K562 (cell line): Measurements from ENCODE around the gene INHBE. TPM values are rescaled to one million over a fixed set of nuclear protein-coding genes. Genes with fewer than 3 reads are reported as not detected.

ENCODE experiments used
- ARID1B ChIP-seq: fragments of 450-650 bp; IDR thresholded peaks from 2 replicates; pipeline ENCODE4 v1.6.1; 2016; ENCODE audit warnings: antibody characterized with exemption, mild to moderate bottlenecking, inconsistent platforms
- ARID3B ChIP-seq: fragments of 250-450 bp; sonication (Bioruptor Pico); IDR thresholded peaks from 2 replicates; pipeline ENCODE4 v1.4.0; 2020; ENCODE audit warnings: borderline replicate concordance
- CHCHD3 ChIP-seq: fragments of 250-450 bp; sonication (Bioruptor Pico); IDR thresholded peaks from 2 replicates; pipeline ENCODE4 v2.1.2; 2022; ENCODE audit warnings: mild to moderate bottlenecking
- ELK3 ChIP-seq: fragments of 450-650 bp; formaldehyde crosslinking; IDR thresholded peaks from 2 replicates; pipeline ENCODE4 v1.4.0; 2020; ENCODE audit warnings: mild to moderate bottlenecking
- EZH2 ChIP-seq: IDR thresholded peaks from 2 replicates; pipeline ENCODE4 v1.6.1; 2012; ENCODE audit warnings: low read depth, mild to moderate bottlenecking, inconsistent platforms, low read length, borderline replicate concordance
- FOXK1 ChIP-seq: sonication (generic); formaldehyde crosslinking; IDR thresholded peaks from 2 replicates; pipeline ENCODE4 v1.8.0; 2022; ENCODE audit warnings: missing genetic modification reagents, mild to moderate bottlenecking, borderline replicate concordance
- HDAC1 ChIP-seq, 2 experiments: fragments of 450-650 bp; IDR thresholded peaks; 2 replicates each; pipeline ENCODE4 v1.6.1; 2016 to 2017; ENCODE audit warnings: inconsistent platforms in 1 of 2, mild to moderate bottlenecking in 1 of 2, moderate library complexity in 1 of 2
- L3MBTL2 ChIP-seq: fragments of 450-650 bp; IDR thresholded peaks from 2 replicates; pipeline ENCODE4 v1.6.1; 2016; ENCODE audit warnings: mild to moderate bottlenecking, moderate library complexity
- MNT ChIP-seq, 2 experiments: fragments of 450-650 bp; conservative IDR thresholded peaks; 2 replicates each; pipeline ENCODE4 v1.6.1; 2017; ENCODE audit warnings: mild to moderate bottlenecking in 2 of 2, moderate library complexity in 2 of 2
- MXI1 ChIP-seq: IDR thresholded peaks from 2 replicates; pipeline ENCODE4 v1.6.1; 2011; ENCODE audit warnings: low read depth, mild to moderate bottlenecking, improper control_type of control experiment, low read length
- NCOR1 ChIP-seq: fragments of 450-650 bp; IDR thresholded peaks from 2 replicates; pipeline ENCODE4 v1.6.1; 2016; ENCODE audit warnings: mild to moderate bottlenecking, moderate library complexity
- NONO ChIP-seq, 2 experiments: fragments of 200-400 bp in 1 of 2; fragments of 450-650 bp in 1 of 2; formaldehyde crosslinking in 1 of 2; IDR thresholded peaks; 2 replicates each; pipeline ENCODE4 v1.6.1; 2017; ENCODE audit warnings: low read depth in 2 of 2, mild to moderate bottlenecking in 2 of 2, moderate library complexity in 2 of 2, low read length in 1 of 2
- RBFOX2 ChIP-seq: fragments of 200-400 bp; formaldehyde crosslinking; IDR thresholded peaks from 2 replicates; pipeline ENCODE4 v1.6.1; 2017; ENCODE audit warnings: low read depth, mild to moderate bottlenecking, low read length, moderate library complexity
- RNF2 ChIP-seq: sonication (generic); IDR thresholded peaks from 2 replicates; pipeline ENCODE4 v1.6.1; 2016
- TAL1 ChIP-seq: fragments of 450-650 bp; IDR thresholded peaks from 2 replicates; pipeline ENCODE4 v1.6.1; 2016; ENCODE audit warnings: mild to moderate bottlenecking
- THRB ChIP-seq: fragments of 450-650 bp; formaldehyde crosslinking; conservative IDR thresholded peaks from 2 replicates; pipeline ENCODE4 v1.4.0; 2022; ENCODE audit warnings: mild to moderate bottlenecking, missing genetic modification characterization
- ZNF24 ChIP-seq: fragments of 450-650 bp; IDR thresholded peaks from 2 replicates; pipeline ENCODE4 v1.6.1; 2016
- ZNF444 ChIP-seq: fragments of 250-450 bp; sonication (Bioruptor Pico); IDR thresholded peaks from 2 replicates; pipeline ENCODE4 v1.4.0; 2020; ENCODE audit warnings: mild to moderate bottlenecking, moderate library complexity
- ZNF518B ChIP-seq: fragments of 250-450 bp; sonication (Bioruptor Pico); IDR thresholded peaks from 2 replicates; pipeline ENCODE4 v1.5.0; 2021; ENCODE audit warnings: mild to moderate bottlenecking, moderate library complexity
- ZNF766 ChIP-seq: fragments of 200-800 bp; sonication (Bioruptor generic); conservative IDR thresholded peaks from 2 replicates; pipeline ENCODE4 v1.6.1; 2016; ENCODE audit warnings: missing genetic modification characterization, missing compliant biosample characterization
- polyA plus RNA-seq, 8 experiments: library from polyadenylated mRNA; depleted of rRNA in 4 of 8; stranded (reverse) in 5 of 8; unstranded in 3 of 8; fragments of >200 nt; fragmentation: Nextera tagmentation in 2 of 8; fragmentation: Illumina TruSeq in 1 of 8; extraction: Ambion mirVana in 2 of 8; extraction: Trizol in 1 of 8; gene quantifications; 2 replicates each; pipeline versions ENCODE4 v1.2.1 to v1.2.3, GENCODE V29; 2011 to 2014; ENCODE audit warnings: inconsistent platforms in 1 of 8, missing spikeins in 1 of 8
- total RNA-seq, 7 experiments: library from RNA; depleted of rRNA in 6 of 7; stranded (reverse); fragments of >200 nt in 6 of 7; fragmentation: Illumina TruSeq in 2 of 7; extraction: Trizol in 2 of 7; gene quantifications; 2 replicates each; pipeline versions ENCODE4 v1.2.1 to v1.2.3, GENCODE V29; 2011 to 2021; ENCODE audit warnings: low replicate concordance in 1 of 7

INHBE gene
- total and polyA plus RNA-seq, 9 of the 15 experiments (the other 6 are each of a cell fraction or from before 2014, with no cell fraction given), result 0.94 to 9.9 (median 7.3) TPM

- no peak for TF ChIP-seq ARID3B (CRISPR knock-in tag)
- TF ChIP-seq RBFOX2, result 0 out of 2 replicates have a peak, but pooled peaks have one; percentile 7
- no peak for TF ChIP-seq EZH2
- no peak for TF ChIP-seq ZNF444
- no peak for TF ChIP-seq RNF2
- TF ChIP-seq MNT (conservative IDR thresholded peaks at IDR 0.05), result peak; percentile 86 to 87
- TF ChIP-seq ZNF518B (CRISPR knock-in tag), result no peak
- TF ChIP-seq CHCHD3 (CRISPR knock-in tag), result no peak
- no peak for TF ChIP-seq FOXK1 (CRISPR knock-in tag)
- peak; percentile 55; the same call in 1 of the 2 replicates for TF ChIP-seq L3MBTL2
- peak in 1 of 2 experiments; percentile 54; a peak in 1 of 4 replicates for TF ChIP-seq HDAC1 (IDR thresholded peaks at IDR 0.05)
- TF ChIP-seq NONO (IDR thresholded peaks at IDR 0.05; ENCODE audit: low read depth in 2 of 2, low read length in 1 of 2), result no peak
- peak; percentile 77; the same call in 1 of the 2 replicates for TF ChIP-seq MXI1
- no peak for TF ChIP-seq ZNF766 (CRISPR knock-in tag)
- TF ChIP-seq ZNF24, result no peak
- no peak for TF ChIP-seq ELK3
- no peak for TF ChIP-seq THRB (CRISPR knock-in tag)
- peak; percentile 49 for TF ChIP-seq TAL1
- TF ChIP-seq ARID1B, result peak; percentile 63
- 0 out of 2 replicates have a peak, but pooled peaks have one; percentile 25 for TF ChIP-seq NCOR1
Measured at GRCh38 chr12:57429473-57430111, 25.5 kb upstream of the INHBE start (continued).
